Ovary (tissue), 9 donors: Measurements from ENCODE around the gene GABBR2. TPM values are rescaled to one million over a fixed set of nuclear protein-coding genes. Genes with fewer than 3 reads are reported as not detected.

Experiments used
- DNase-seq, 5 donors: peaks; one replicate each; pipeline ENCODE4 v3.0.0-alpha.2; 2019 to 2020
- H3K27ac ChIP-seq, 2 donors: fragments of 200-600 bp; one replicate each; pipeline versions ENCODE4 v1.5.1 to v1.8.0; 2019 to 2022
- H3K27me3 ChIP-seq: fragments of 200-600 bp; one replicate; pipeline ENCODE4 v1.8.0; 2022
- H3K36me3 ChIP-seq: fragments of 200-600 bp; sonication (generic); one replicate; pipeline ENCODE4 v1.5.1; 2019
- H3K4me1 ChIP-seq: one replicate; pipeline ENCODE4 v1.8.1; 2013; ENCODE audit warnings: mild to moderate bottlenecking, moderate library complexity; ENCODE audit not compliant: insufficient read depth
- H3K4me3 ChIP-seq: fragments of 200-600 bp; sonication (generic); one replicate; pipeline ENCODE4 v1.5.1; 2017
- H3K9me3 ChIP-seq, 2 donors: fragments of 200-600 bp in 1 of 2; sonication (generic) in 1 of 2; one replicate each; pipeline versions ENCODE4 v1.5.1 to v1.8.1; 2013 to 2019; ENCODE audit warnings: mild to moderate bottlenecking in 1 of 2, moderate library complexity in 1 of 2
- EP300 ChIP-seq: sonication (generic); formaldehyde crosslinking; IDR thresholded peaks from one replicate; pipeline ENCODE4 v1.6.1; 2017; ENCODE audit warnings: antibody characterized with exemption
- POLR2A ChIP-seq: fragments of 450-650 bp; IDR thresholded peaks from one replicate; pipeline ENCODE4 v1.6.1; 2017; ENCODE audit warnings: antibody characterized with exemption, mild to moderate bottlenecking, moderate library complexity
- WGBS, 3 donors: extraction: QIAGEN DNeasy Blood & Tissue Kit in 1 of 3; methylation state at CpG; one replicate each; pipeline versions ENCODE4 v1.1.5 to v1.1.7; 2013 to 2017; 5-methylcytosine and 5-hydroxymethylcytosine counted together
- intact Hi-C, 4 donors: fragments of 100-400 bp; cut with DNase I; formaldehyde crosslinking; loops; one replicate each; pipeline versions ENCODE4 v1.11.0 to v1.15.1; 2022 to 2023
- polyA plus RNA-seq, 2 donors: library from polyadenylated mRNA; stranded (reverse); fragments of 200-250 nt in 1 of 2; fragments of 350-450 nt in 1 of 2; fragmentation: Illumina TruSeq in 1 of 2; extraction: RNeasy Lipid Tissue Mini Kit (QIAGEN cat#74804) in 1 of 2; gene quantifications; one replicate each; pipeline ENCODE4 v1.2.3, GENCODE V29; 2013 to 2014
- total RNA-seq, 7 donors: library from RNA; depleted of rRNA in 2 of 7; stranded (reverse); fragments of >200 nt in 2 of 7; fragmentation: NEBNext Ultra II Directional in 3 of 7; extraction: Animal tissue kit (Norgen Biotek cat#: 25700) in 3 of 7; gene quantifications; one replicate each; pipeline versions ENCODE4 v1.1.0 to v1.2.4, GENCODE V29; 2016 to 2023
- TF ChIP-seq, protein P1 (sequence below), 3 donors: fragments of 450-650 bp in 2 of 3; fragments of 200-600 bp in 1 of 3; IDR thresholded peaks; one replicate each; pipeline versions ENCODE4 v1.5.1 to v1.8.0; 2016 to 2022; ENCODE audit warnings: antibody characterized with exemption in 3 of 3, mild to moderate bottlenecking in 1 of 3
- donor health status: DM: no; HTN: no; CAD: no; lungs with moderate emphysema.
- donor health status: DM: no; HTN: no; CAD: no.
- donor health status: Bipolar disorder and iron deficiency.
- donor health status: DM: yes; HTN: yes; CAD: no.
- donor health status: DM: no; HTN: no; CAD: no.
- donor health status: DM: yes; HTN: yes; CAD: no.

The GABBR2 gene
- total and polyA plus RNA-seq, 9 donors, result 0.05 to 0.30 (median 0.22) TPM; not detected in 6

DNA sequence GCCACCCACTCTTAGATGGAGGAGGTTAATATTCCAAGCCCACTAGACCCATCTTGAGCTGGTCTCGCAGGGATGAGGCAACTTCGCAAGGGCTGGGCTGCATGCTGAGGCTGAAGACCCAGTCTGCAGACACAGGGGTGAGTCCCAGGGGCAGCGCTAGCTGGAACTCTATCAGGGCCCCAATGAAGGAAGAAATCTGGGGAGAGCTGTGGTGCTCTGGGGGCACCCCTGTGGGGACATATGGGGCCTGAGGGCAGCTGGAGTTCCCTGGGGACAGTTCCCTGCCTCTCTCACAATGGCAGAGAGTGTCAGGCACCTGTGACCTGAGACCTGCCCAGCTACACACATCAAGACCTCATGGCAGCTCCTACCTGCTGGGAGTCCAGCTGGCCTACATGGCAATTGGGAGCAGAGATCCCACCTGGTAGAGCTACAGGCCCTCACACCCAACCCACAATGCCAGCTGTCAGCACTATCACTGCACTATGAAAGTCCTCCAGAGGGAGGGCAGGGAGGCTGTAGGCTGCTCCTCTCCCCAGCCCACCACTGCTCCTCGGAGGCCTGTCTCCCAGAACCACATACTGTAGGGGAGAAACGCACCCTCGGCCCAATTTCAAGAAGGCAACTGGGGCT, 202.2 kb downstream of the GABBR2 start:
- no peak for DNase-seq
- WGBS, 3 donors, result 84 to 94% (median 92%) methylated on average over 6 of the region's 6 CpGs
- Histone ChIP-seq H3K4me1 (no peaks in the 10 kb centered on the region), H3K9me3 (no peaks in the 10 kb centered on the region), H3K36me3 (no peaks in the 10 kb centered on the region), H3K27ac (no peak overlapping the region), H3K4me3 (no peak overlapping the region), H3K27me3 (no peaks in the 10 kb centered on the region)
- TF ChIP-seq, protein P1, sequence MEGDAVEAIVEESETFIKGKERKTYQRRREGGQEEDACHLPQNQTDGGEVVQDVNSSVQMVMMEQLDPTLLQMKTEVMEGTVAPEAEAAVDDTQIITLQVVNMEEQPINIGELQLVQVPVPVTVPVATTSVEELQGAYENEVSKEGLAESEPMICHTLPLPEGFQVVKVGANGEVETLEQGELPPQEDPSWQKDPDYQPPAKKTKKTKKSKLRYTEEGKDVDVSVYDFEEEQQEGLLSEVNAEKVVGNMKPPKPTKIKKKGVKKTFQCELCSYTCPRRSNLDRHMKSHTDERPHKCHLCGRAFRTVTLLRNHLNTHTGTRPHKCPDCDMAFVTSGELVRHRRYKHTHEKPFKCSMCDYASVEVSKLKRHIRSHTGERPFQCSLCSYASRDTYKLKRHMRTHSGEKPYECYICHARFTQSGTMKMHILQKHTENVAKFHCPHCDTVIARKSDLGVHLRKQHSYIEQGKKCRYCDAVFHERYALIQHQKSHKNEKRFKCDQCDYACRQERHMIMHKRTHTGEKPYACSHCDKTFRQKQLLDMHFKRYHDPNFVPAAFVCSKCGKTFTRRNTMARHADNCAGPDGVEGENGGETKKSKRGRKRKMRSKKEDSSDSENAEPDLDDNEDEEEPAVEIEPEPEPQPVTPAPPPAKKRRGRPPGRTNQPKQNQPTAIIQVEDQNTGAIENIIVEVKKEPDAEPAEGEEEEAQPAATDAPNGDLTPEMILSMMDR (IDR thresholded peaks at IDR 0.05), result no peak
- TF ChIP-seq POLR2A (no peak), EP300 (no peak)
- intact Hi-C loops, result no loop called here

DNA sequence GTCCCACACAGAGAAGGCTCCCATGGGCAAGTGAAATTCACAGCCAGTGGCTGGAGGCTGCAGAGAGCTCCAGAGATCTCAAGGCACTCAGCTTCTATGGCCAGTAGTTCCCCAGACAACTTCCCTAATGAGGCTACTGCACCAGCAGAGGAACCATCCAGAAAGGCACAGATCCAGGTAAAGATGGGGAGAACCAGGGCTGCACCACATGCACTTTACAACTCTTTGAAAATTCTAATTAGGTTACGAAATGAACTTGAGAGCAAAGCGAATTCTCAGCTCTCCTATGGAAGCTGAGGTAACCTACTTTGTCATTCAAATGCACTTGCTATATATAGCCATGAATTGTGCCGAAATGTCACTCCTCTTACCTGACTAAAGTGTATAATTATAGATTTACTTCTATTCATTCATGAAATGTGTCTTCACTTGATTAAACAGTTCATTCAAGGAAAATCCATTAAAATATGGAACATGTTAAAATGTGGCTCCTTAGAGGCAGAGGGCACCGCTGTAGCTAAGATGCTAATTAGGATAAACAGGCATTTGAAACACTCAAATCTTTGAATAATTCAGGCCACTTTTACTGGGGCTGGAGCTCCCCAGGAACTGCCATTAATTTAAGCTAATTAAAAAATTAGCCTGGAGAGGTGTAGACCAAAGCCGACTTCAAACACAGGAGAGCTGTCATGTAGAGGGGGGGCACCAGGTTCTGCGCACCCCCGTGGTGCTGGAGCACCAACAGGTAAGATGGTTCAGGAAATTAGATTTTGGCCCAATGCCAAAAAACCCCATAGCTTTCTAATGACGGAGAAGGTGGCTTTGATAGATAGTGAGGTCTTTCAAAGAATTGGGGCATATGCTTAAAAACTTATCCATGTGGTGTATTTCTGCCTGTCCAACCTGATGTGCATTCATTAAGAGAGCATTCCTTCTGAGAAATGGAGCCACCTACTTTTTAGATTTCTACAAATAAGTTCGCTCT, 204.1 kb downstream of the GABBR2 start:
- intact Hi-C loops, result no loop called here
- no peak overlapping the region for H3K4me3 ChIP-seq
- H3K9me3 ChIP-seq, result no peaks in the 10 kb centered on the region
- no peaks in the 10 kb centered on the region for H3K27me3 ChIP-seq
- DNase-seq, result no peak
- H3K36me3 ChIP-seq, result no peaks in the 10 kb centered on the region
- TF ChIP-seq POLR2A (no peak), EP300 (no peak)
- TF ChIP-seq, protein P1 (IDR thresholded peaks at IDR 0.05), result no peak
- 64 to 73% (median 73%) methylated on average over 9 of the region's 9 CpGs for WGBS, 3 donors
- H3K4me1 ChIP-seq, result no peaks in the 10 kb centered on the region
- no peak overlapping the region for H3K27ac ChIP-seq

DNA sequence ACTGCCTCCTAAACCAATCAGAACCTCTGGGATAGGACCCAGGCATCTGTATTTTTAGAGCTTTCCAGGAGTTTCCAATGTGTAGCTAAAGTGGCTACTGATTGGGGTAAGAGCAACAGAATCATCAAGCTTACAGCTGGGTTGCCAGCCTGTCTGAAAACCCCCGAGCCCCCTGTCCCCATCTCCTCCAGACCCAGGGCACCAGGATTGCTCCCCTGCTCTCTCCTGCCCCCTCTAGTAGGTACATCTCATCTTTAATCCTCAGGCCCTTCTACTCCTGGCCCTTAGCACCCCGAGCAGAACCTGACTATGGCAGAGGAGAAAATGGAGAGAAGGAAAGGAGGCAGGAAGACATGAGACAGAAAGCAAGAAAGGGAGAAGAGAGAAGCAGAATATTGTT, 204.9 kb downstream of the GABBR2 start:
- Histone ChIP-seq H3K4me3 (no peak overlapping the region), H3K27me3 (no peaks in the 10 kb centered on the region), H3K27ac (no peak overlapping the region), H3K9me3 (no peaks in the 10 kb centered on the region), H3K4me1 (no peaks in the 10 kb centered on the region), H3K36me3 (no peaks in the 10 kb centered on the region)
- intact Hi-C loops, result no loop called here
- WGBS, 3 donors, result 51 to 74% (median 65%) methylated on average over 2 of the region's 2 CpGs
- TF ChIP-seq EP300 (no peak), POLR2A (no peak)
- TF ChIP-seq, protein P1 (IDR thresholded peaks at IDR 0.05), result no peak
- no peak for DNase-seq

DNA sequence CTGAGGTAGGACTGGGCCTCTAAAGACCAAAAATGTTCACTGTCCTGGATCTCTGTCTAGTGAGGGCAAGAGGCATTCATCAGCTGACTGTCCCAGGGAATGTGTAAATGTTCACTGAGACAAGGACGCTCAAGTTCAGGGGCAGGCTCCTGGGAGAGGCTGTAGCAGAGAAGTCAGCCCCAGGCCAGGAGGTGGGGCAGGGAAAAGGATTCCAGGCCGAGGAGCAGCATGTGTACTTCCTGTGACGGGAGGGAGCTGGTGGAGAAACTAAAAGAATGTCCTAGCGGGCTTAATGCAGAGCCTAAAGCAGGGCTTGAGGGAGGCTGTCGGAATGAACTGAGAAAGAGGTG, 205.8 kb downstream of the GABBR2 start:
- H3K4me3 ChIP-seq, result no peak overlapping the region
- intact Hi-C loops, result no loop called here
- H3K27me3 ChIP-seq, result no peaks in the 10 kb centered on the region
- no peak for TF ChIP-seq EP300
- TF ChIP-seq, protein P1 (IDR thresholded peaks at IDR 0.05), result no peak
- TF ChIP-seq POLR2A, result no peak
- no peaks in the 10 kb centered on the region for H3K4me1 ChIP-seq
- H3K27ac ChIP-seq, result no peak overlapping the region
- DNase-seq, result no peak
- no peaks in the 10 kb centered on the region for H3K9me3 ChIP-seq
- no peaks in the 10 kb centered on the region for H3K36me3 ChIP-seq
- 28 to 43% (median 32%) methylated on average over 5 of the region's 5 CpGs for WGBS, 3 donors
